ENCODE results near the gene SMG5.

GRCh38 chr1:156214024-156214748 lies 68.4 kb downstream of the SMG5 start:
- TF ChIP-seq, protein P1, sequence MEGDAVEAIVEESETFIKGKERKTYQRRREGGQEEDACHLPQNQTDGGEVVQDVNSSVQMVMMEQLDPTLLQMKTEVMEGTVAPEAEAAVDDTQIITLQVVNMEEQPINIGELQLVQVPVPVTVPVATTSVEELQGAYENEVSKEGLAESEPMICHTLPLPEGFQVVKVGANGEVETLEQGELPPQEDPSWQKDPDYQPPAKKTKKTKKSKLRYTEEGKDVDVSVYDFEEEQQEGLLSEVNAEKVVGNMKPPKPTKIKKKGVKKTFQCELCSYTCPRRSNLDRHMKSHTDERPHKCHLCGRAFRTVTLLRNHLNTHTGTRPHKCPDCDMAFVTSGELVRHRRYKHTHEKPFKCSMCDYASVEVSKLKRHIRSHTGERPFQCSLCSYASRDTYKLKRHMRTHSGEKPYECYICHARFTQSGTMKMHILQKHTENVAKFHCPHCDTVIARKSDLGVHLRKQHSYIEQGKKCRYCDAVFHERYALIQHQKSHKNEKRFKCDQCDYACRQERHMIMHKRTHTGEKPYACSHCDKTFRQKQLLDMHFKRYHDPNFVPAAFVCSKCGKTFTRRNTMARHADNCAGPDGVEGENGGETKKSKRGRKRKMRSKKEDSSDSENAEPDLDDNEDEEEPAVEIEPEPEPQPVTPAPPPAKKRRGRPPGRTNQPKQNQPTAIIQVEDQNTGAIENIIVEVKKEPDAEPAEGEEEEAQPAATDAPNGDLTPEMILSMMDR (IDR thresholded peaks at IDR 0.05), result no peak
- TF ChIP-seq POLR2A (IDR thresholded peaks at IDR 0.05; ENCODE audit: low read depth), result no peak

Data from esophagus muscularis mucosa (tissue), 3 donors.